Adrenal gland (tissue), 12 donors: ENCODE measurements around the gene CISTR. TPM values are rescaled to one million over a fixed set of nuclear protein-coding genes. Genes with fewer than 3 reads are reported as not detected.

Source experiments
- DNase-seq, 7 donors: peaks; one replicate each; pipeline ENCODE4 v3.0.0-alpha.2; 2019 to 2020
- H3K27ac ChIP-seq, 5 donors: fragments of 200-600 bp; sonication (generic) in 4 of 5; 1 replicate in 3 of 5; 2 replicates in 2 of 5; pipeline versions ENCODE4 v1.5.1 to v1.8.0; 2016 to 2020; ENCODE audit warnings: mild to moderate bottlenecking in 1 of 5
- H3K27me3 ChIP-seq: fragments of 200-600 bp; 2 replicates; pipeline ENCODE4 v1.8.0; 2021
- H3K36me3 ChIP-seq, 2 donors: fragments of 200-600 bp; replicated peaks in 1 of 2; 1 replicate in 1 of 2; 2 replicates in 1 of 2; pipeline versions ENCODE4 v1.5.1 to v1.8.0; 2018 to 2022
- H3K4me1 ChIP-seq, 2 donors: fragments of 200-600 bp; replicated peaks in 1 of 2; 1 replicate in 1 of 2; 2 replicates in 1 of 2; pipeline versions ENCODE4 v1.5.1 to v1.8.0; 2018 to 2021
- H3K4me3 ChIP-seq, 4 donors: fragments of 200-600 bp; sonication (generic) in 3 of 4; one replicate each; pipeline ENCODE4 v1.5.1; 2016 to 2018
- H3K9me3 ChIP-seq, 3 donors: fragments of 200-600 bp; sonication (generic) in 1 of 3; replicated peaks in 1 of 3; 1 replicate in 2 of 3; 2 replicates in 1 of 3; pipeline versions ENCODE4 v1.5.1 to v1.8.0; 2016 to 2021
- CTCF ChIP-seq, 6 experiments: fragments of 450-650 bp in 4 of 6; fragments of 200-600 bp in 2 of 6; sonication (generic) in 1 of 6; IDR thresholded peaks; 1 replicate in 5 of 6; 2 replicates in 1 of 6; pipeline versions ENCODE4 v1.5.1 to v1.8.0; 2016 to 2021; ENCODE audit warnings: antibody characterized with exemption in 6 of 6, mild to moderate bottlenecking in 2 of 6, moderate library complexity in 1 of 6
- POLR2A ChIP-seq, 2 donors: fragments of 450-650 bp; IDR thresholded peaks; one replicate each; pipeline ENCODE4 v1.6.1; 2017; ENCODE audit warnings: antibody characterized with exemption in 2 of 2, mild to moderate bottlenecking in 2 of 2, moderate library complexity in 1 of 2
- WGBS, 4 donors: extraction: QIAGEN DNeasy Blood & Tissue Kit in 2 of 4; methylation state at CpG; one replicate each; pipeline versions ENCODE4 v1.1.5 to v1.1.7; 2013 to 2017; 5-methylcytosine and 5-hydroxymethylcytosine counted together
- intact Hi-C, 2 donors: fragments of 100-400 bp; cut with DNase I; formaldehyde crosslinking; loops; one replicate each; pipeline versions ENCODE4 v1.14.1 to v1.15.0; 2022 to 2023
- polyA plus RNA-seq, 3 donors: library from polyadenylated mRNA; stranded (reverse); fragments of 200-250 nt in 2 of 3; fragments of 350-450 nt in 1 of 3; fragmentation: Illumina TruSeq in 1 of 3; extraction: RNeasy Lipid Tissue Mini Kit (QIAGEN cat#74804) in 1 of 3; gene quantifications; one replicate each; pipeline ENCODE4 v1.2.3, GENCODE V29; 2013 to 2014
- total RNA-seq, 9 donors: library from RNA; depleted of rRNA in 4 of 9; stranded (reverse); fragments of >200 nt in 4 of 9; fragments of 120-200 nt in 1 of 9; fragmentation: NEBNext Ultra II Directional in 1 of 9; extraction: Animal tissue kit (Norgen Biotek cat#: 25700) in 1 of 9; gene quantifications; one replicate each; pipeline versions ENCODE4 v1.1.0 to v1.2.4, GENCODE V29; 2013 to 2023
- donor health status: healthy with polysubstance abuse.
- donor health status: Bipolar disorder and iron deficiency.
- donor health status: DM: yes; HTN: yes; CAD: no.
- donor health status: DM: no; HTN: no; CAD: no.
- donor health status: DM: no; HTN: no; CAD: no.
- donor health status: DM: yes; HTN: yes; CAD: no.

Gene CISTR
- total and polyA plus RNA-seq, 12 donors = not detected

- no peaks in the 10 kb centered on the region for H3K4me1 ChIP-seq
- DNase-seq = peak in 1 of 7 donors; percentile 3
- intact Hi-C loops = no loop called here
- no peak overlapping the region for H3K4me3 ChIP-seq
- no peaks in the 10 kb centered on the region for H3K9me3 ChIP-seq
- H3K27me3 ChIP-seq = peaks cover 27% of the 10 kb centered on the region
- 0 to 7% (median 5%) methylated on average over 1 of the region's 1 CpG for WGBS, 4 donors
- no peak overlapping the region for H3K27ac ChIP-seq
- H3K36me3 ChIP-seq = no peaks in the 10 kb centered on the region
- TF ChIP-seq CTCF (IDR thresholded peaks at IDR 0.05) (peak in 4 of 6 experiments; percentile 17 to 40 (median 26)), POLR2A (IDR thresholded peaks at IDR 0.05) (no peak)
These were observed 40.1 kb upstream of the CISTR start for GRCh38 chr12:53791735-53792326.

- H3K27ac ChIP-seq = no peak overlapping the region
- no peaks in the 10 kb centered on the region for H3K4me1 ChIP-seq
- TF ChIP-seq POLR2A (IDR thresholded peaks at IDR 0.05) (no peak), CTCF (IDR thresholded peaks at IDR 0.05) (no peak)
- 38 to 67% (median 54%) methylated on average over 1 of the region's 1 CpG for WGBS, 4 donors
- no peak overlapping the region for H3K4me3 ChIP-seq
- intact Hi-C loops = no loop called here
- no peak for DNase-seq
- H3K27me3 ChIP-seq = peaks cover 24% of the 10 kb centered on the region
- H3K36me3 ChIP-seq = no peaks in the 10 kb centered on the region
- no peaks in the 10 kb centered on the region for H3K9me3 ChIP-seq
These were observed 37.8 kb upstream of the CISTR start for GRCh38 chr12:53789570-53789969.

- H3K9me3 ChIP-seq = no peaks in the 10 kb centered on the region
- no peak overlapping the region for H3K27ac ChIP-seq
- 67 to 85% (median 80%) methylated on average over 1 of the region's 1 CpG for WGBS, 4 donors
- H3K36me3 ChIP-seq = no peaks in the 10 kb centered on the region
- TF ChIP-seq POLR2A (IDR thresholded peaks at IDR 0.05) (no peak), CTCF (IDR thresholded peaks at IDR 0.05) (no peak)
- no peaks in the 10 kb centered on the region for H3K4me1 ChIP-seq
- peaks cover 21% of the 10 kb centered on the region for H3K27me3 ChIP-seq
- no peak for DNase-seq
- intact Hi-C loops = no loop called here
- H3K4me3 ChIP-seq = no peak overlapping the region
These were observed 37.1 kb upstream of the CISTR start for GRCh38 chr12:53788892-53789291.

- intact Hi-C loops = no loop called here
- Histone ChIP-seq H3K4me1 (no peaks in the 10 kb centered on the region), H3K27me3 (peaks cover 42% of the 10 kb centered on the region), H3K4me3 (no peak overlapping the region), H3K36me3 (no peaks in the 10 kb centered on the region), H3K27ac (no peak overlapping the region), H3K9me3 (no peaks in the 10 kb centered on the region)
- TF ChIP-seq POLR2A (IDR thresholded peaks at IDR 0.05) (no peak), CTCF (IDR thresholded peaks at IDR 0.05) (no peak)
- WGBS, 4 donors = 58 to 86% (median 73%) methylated on average over 5 to 7 of the region's 7 CpGs
- DNase-seq = no peak
These were observed 34.6 kb upstream of the CISTR start for GRCh38 chr12:53786411-53786810.
